Erythroblast (primary cell): Measurements from ENCODE around the gene TMCC3.
A peak's percentile ranks its signal among the peaks of the same experiment; 100 is the strongest.

Source experiments
- DNase-seq, 2 experiments: peaks; one replicate each; lab custom pipeline; 2025; lab: John Stamatoyannopoulos, UW
- GATA1 ChIP-seq: IDR thresholded peaks from 2 replicates; pipeline ENCODE4 v1.6.1; 2011; ENCODE audit warnings: low read depth, mild to moderate bottlenecking, control low read depth, low read length, moderate library complexity
- POLR2A ChIP-seq: IDR thresholded peaks from 2 replicates; pipeline ENCODE4 v1.6.1; 2011; ENCODE audit warnings: mild to moderate bottlenecking, low read length

TMCC3 gene

GRCh38 chr12:94663702-94664101 lies 13.3 kb upstream of the TMCC3 start:
- DNase-seq: no peak
- TF ChIP-seq GATA1: no peak

DNA sequence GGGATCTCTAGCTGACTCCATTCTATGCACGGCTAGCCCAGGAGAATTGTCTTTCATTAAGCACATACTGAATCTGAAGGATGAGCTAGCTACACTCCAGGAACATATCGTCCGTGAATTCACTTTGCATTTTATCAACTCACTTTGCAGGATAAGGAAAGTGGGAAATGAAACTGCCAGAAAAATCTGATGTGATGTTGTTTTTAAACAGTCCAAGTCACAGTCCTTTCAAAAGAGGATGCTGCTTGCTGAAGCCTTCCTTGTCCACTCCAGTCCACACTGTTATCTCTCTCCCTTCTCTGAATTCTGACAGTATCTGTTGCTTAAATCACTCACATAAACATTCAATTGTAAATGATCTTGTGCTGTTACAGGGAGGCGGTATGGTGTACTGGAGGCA lies 12.7 kb upstream of the TMCC3 start:
- TF ChIP-seq GATA1 (no peak), POLR2A (no peak)
- no peak for DNase-seq

DNA sequence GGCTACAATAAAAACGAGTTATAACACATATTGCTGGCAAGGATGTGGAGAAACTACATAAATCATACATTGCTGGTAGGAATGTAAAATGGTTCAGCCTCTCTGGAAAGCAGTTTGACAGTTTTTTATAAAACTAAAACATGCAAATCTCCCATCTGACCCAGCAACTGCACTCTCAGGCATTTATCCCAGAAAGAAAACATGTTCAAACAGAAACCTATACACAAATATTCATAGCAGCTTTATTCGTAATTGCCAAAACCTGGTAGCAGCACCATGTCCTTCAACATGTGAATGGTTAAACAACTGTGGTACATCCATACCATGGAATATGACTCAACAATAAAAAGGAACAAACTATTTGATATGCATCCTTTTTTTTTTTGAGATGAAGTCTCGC lies 10.1 kb upstream of the TMCC3 start:
- no peak for DNase-seq

DNA sequence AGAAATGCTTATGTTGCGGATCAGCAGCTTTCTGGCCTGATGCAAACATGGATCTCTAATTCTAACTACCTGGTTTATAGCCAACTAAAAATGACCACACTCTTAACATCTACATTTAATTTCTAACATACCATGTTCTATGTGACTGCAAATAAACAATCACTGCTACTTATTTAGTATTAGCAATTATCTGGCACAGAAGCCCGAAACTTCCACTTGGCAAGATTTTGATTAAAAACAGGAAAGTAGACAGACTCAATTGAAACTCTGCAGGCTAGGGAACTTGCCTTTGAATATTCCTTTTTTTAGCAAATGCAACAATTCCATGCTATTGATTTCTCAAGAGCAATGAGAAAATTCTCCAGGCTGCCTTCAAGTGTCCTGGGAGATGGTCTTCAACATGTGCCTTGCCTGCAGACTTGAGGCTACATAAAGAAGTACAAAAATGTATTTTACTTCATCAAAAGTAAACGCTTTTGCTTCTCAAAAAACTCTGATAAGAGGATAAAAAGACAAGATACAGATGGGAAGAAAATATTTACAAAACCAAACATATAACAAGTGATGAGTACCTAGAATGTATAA lies 9.1 kb upstream of the TMCC3 start:
- DNase-seq: no peak
- TF ChIP-seq POLR2A: no peak
- no peak for TF ChIP-seq GATA1

More for the DNA sequence above, 10.1 kb upstream of the TMCC3 start:
- no peak for TF ChIP-seq GATA1
- no peak for TF ChIP-seq POLR2A

- TF ChIP-seq POLR2A: no peak
- no peak for TF ChIP-seq GATA1
Measured at GRCh38 chr12:94658931-94659330, 8.6 kb upstream of the TMCC3 start.

GRCh38 chr12:94656556-94656955 lies 6.2 kb upstream of the TMCC3 start:
- no peak for TF ChIP-seq GATA1
- no peak for TF ChIP-seq POLR2A
- no peak for DNase-seq

More at GRCh38 chr12:94658931-94659330, 8.6 kb upstream of the TMCC3 start:
- DNase-seq: no peak

DNA sequence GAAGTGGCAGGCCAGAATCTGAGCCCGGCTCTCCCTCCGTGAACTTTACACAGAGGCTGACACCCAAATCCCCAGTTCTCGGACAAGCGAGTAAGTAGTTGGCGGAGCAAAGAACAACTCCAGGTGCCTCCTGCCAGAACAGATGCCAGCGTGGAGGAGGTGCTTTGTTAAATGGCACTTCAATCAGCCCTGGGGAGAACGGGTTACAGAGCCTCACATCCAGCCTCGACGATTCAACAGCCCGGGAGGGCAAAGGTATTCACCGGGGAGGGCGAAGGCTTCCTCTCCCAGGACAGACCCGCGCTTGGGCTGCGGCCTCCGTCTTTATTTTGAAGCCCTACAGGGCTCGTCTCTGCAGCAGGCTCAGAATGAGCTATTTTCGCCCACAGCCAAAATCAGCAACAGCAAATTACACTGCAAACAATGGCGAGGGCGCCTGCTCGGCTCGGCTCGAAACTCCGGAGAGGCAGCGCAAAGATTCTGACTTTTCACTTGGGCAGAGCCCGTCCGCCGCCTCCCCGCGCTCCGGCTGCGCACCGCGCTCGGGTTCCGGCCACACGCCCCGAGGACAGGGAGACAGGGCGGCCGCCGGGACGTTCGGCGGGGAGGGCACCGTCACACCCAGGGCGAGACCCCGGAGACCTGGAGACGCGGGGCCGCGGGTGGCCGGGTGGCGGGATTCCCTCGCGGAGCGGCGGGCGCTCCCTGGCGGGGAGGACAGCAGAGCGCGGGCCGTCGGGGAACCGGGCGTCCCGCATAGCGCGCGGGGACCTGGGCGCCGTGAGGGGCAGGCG lies 811 bp downstream of the TMCC3 start:
- TF ChIP-seq GATA1 (no peak), POLR2A (no peak)
- peak; percentile 27 to 29 for DNase-seq

DNA sequence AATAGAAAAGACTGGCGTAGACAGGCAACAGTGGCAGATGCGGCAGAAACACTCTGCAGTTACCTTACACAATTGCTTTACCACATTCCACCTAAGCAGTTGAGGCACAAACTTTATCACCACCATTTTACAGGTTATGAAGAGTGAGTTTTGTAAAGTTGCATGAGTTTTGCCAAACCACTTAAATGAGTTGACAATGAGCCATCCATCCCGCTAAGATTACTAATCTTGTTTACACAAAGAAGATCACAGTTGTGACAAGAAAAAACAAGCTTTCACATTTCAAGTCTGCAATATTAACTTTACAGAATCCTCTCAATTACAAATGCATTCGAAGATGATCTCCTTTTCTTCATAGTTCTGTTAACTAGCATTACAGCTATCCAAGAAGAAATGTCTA lies 1.8 kb downstream of the TMCC3 start:
- no peak for DNase-seq

GRCh38 chr12:94644141-94644979 lies 6.0 kb downstream of the TMCC3 start:
- no peak for DNase-seq
- TF ChIP-seq GATA1 (no peak), POLR2A (no peak)

More for the DNA sequence above, 1.8 kb downstream of the TMCC3 start:
- TF ChIP-seq GATA1: no peak
- TF ChIP-seq POLR2A: no peak

DNA sequence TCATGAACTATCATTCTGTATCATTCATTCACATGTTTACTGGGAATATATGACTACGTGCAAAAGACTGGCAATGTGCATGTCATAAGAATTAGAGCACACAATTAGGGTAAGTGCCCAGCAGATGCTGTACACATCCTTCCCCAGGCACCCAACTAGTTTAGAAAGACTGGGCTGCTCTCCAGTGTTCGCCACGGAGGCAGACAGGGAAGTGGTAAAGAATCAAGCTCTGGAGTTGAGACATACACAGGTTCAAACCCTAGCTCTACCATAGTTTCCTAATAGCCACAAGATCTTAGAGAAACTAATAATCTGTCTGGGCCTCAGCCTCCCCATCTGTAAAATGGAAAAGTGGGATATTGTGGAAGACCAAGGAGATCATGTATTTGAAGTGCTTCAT lies 6.8 kb downstream of the TMCC3 start:
- no peak for DNase-seq
- TF ChIP-seq GATA1 (no peak), POLR2A (no peak)

GRCh38 chr12:94641283-94641682 lies 9.1 kb downstream of the TMCC3 start:
- no peak for DNase-seq
- TF ChIP-seq POLR2A (no peak), GATA1 (no peak)

- no peak for DNase-seq
- TF ChIP-seq GATA1: no peak
- TF ChIP-seq POLR2A: no peak
Measured at GRCh38 chr12:94640134-94640928, 10.0 kb downstream of the TMCC3 start.

DNA sequence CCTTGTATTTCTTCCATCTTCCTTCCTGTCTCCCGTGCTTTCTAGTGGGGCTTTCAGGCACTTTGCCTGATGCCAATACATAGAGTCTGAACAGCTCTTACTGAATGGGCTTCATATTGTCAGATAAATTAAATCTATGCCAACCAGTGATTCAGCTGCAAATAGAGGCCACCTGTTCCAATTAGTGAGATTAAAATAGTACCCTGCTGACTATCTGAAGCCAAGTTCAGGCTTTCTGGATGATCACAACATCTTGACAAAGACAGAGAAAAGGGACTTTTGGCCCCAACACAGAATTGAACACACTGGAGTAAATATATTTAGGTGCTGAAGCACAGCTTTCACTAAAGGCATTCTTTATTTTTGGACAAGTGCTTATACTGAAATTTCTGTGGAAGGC lies 11.8 kb downstream of the TMCC3 start:
- no peak for DNase-seq
- TF ChIP-seq POLR2A (no peak), GATA1 (no peak)
